Omental fat pad (tissue), 4 donors: Measurements from ENCODE around the gene ZNF157. TPM values are rescaled to one million over a fixed set of nuclear protein-coding genes. Genes with fewer than 3 reads are reported as not detected.

ENCODE experiments used
- ATAC-seq: fragments of 150-250 bp; one replicate; pipeline ENCODE4 v1.9.1; 2016; ENCODE audit warnings: mild to moderate bottlenecking, moderate library complexity; ENCODE audit not compliant: low FRiP score
- DNase-seq: peaks from one replicate; pipeline ENCODE4 v3.0.0-alpha.2; 2019; ENCODE audit warnings: low spot score
- total RNA-seq, 4 donors: library from RNA; depleted of rRNA; stranded (reverse); fragments of >200 nt; gene quantifications; one replicate each; pipeline ENCODE4 v1.1.0, GENCODE V29; 2016
- TF ChIP-seq, protein P1 (sequence below), 3 donors: fragments of 450-650 bp; IDR thresholded peaks; one replicate each; pipeline ENCODE4 v1.5.1; 2016 to 2017; ENCODE audit warnings: antibody characterized with exemption in 3 of 3, mild to moderate bottlenecking in 3 of 3, moderate library complexity in 2 of 3

The ZNF157 gene
- total RNA-seq, 4 donors from 2014 or later = 0.19 to 0.44 TPM; not detected in 2

DNA sequence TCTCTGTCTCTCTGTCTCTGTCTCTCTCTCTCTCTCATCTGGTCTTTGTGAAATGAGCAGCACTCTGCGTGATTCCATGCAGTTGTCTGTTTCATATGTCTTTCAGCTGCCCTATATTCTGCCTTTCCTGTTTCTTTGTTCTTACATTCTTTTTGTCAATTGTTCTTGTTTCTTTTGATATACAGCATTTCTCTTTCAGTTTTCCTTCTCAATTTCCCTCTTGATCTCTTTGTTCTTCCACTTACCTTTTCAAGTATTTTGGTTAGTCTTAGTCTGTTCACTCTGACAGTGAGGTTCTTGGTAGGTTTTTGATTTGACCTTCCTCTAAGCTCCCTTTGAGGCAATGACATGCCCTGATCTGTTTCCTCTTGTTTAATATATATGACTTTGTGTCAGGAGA, 20.4 kb downstream of the ZNF157 start:
- no peak for DNase-seq
- ATAC-seq = no peak
- TF ChIP-seq, protein P1, sequence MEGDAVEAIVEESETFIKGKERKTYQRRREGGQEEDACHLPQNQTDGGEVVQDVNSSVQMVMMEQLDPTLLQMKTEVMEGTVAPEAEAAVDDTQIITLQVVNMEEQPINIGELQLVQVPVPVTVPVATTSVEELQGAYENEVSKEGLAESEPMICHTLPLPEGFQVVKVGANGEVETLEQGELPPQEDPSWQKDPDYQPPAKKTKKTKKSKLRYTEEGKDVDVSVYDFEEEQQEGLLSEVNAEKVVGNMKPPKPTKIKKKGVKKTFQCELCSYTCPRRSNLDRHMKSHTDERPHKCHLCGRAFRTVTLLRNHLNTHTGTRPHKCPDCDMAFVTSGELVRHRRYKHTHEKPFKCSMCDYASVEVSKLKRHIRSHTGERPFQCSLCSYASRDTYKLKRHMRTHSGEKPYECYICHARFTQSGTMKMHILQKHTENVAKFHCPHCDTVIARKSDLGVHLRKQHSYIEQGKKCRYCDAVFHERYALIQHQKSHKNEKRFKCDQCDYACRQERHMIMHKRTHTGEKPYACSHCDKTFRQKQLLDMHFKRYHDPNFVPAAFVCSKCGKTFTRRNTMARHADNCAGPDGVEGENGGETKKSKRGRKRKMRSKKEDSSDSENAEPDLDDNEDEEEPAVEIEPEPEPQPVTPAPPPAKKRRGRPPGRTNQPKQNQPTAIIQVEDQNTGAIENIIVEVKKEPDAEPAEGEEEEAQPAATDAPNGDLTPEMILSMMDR (IDR thresholded peaks at IDR 0.05) = no peak

DNA sequence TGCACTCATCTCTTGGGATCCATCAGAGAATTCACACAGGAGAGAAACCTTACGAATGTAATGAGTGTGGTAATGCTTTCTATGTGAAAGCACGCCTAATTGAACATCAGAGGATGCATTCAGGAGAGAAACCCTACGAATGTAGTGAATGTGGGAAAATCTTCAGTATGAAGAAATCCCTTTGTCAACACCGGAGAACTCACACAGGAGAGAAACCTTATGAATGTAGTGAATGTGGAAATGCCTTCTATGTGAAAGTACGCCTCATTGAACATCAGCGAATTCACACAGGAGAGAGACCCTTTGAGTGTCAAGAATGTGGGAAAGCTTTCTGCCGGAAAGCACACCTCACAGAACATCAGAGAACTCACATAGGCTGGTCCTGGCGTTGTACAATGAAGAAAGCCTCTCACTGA, 42.8 kb downstream of the ZNF157 start:
- ATAC-seq (no peak), DNase-seq (no peak)
- TF ChIP-seq, protein P1 (IDR thresholded peaks at IDR 0.05) = no peak

DNA sequence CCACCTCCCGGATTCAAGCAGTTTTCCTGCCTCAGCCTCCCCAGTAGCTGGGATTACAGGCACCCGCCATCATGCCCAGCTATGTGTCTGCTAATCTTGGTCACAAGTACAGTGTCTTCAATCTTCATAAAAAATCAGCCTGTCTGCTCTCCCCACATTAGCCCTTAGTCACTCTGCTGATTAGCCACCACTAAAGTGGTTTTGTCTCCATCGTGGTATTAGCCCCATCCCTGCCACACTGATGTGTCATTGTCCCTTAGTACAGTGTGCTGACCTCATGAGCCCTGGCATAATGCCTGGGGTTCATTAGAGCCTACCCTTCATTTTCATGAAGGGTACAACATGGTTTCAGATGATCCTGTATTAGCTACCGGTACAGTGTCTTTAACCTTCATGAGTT, 49.9 kb downstream of the ZNF157 start:
- no peak for DNase-seq
- no peak for ATAC-seq
- TF ChIP-seq, protein P1 (IDR thresholded peaks at IDR 0.05) = no peak

DNA sequence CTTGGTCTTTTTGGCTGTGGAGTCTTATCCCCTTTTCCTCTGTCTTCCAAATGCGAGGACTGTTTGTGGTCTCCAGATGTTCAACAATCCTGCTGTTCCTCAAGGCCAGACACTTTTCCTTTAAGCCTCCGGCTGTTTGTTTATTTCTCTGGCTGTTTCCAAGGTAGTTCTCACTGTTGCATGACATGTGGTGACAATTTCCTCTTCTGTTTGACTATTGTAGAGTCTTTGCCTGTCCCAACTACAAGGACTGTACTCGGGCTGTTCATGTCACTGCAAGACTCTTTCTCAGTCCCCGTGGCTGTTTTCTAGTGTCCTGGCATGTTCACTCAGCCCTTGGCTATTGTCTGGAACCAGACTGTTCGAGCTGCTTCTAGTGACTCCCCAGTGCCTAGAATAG, 50.6 kb downstream of the ZNF157 start:
- no peak for ATAC-seq
- no peak for DNase-seq
- TF ChIP-seq, protein P1 (IDR thresholded peaks at IDR 0.05) = no peak

DNA sequence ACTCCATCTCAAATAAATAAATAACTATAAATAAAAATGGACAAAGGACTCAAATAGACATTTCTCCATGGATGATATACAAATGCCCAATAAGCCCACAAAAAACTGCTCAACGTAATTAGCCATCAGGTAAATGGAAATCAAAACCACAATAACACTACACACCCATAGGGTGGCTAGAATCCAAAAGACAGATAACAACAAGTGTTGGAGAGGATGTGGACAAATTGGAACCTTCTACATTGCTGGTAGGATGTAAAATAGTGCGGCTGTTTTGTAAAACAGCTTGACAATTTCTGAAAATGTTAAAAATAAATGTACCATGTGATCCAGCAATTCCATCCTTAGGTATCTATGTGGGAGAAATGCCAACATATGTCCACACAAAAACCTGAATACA, 52.1 kb downstream of the ZNF157 start:
- no peak for ATAC-seq
- no peak for DNase-seq
- TF ChIP-seq, protein P1 (IDR thresholded peaks at IDR 0.05) = no peak

DNA sequence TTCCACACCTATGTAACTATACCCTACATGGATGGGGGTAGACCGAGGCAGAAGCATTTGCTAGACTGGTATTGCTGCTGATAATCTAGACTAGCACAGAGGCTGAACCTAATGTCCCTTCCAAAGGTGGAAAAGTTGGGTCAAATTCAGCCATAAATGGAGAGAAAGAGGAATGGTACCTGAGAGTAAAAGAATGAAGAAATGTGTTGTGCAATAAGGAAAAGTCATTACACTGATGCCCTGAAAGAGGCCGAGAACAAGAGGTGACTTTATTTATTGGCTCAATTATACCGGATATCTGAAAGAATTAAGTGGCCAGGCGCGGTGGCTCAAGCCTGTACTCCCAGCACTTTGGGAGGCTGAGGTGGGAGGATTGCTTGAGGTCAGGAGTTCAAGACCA, 60.5 kb downstream of the ZNF157 start:
- ATAC-seq = no peak

DNA sequence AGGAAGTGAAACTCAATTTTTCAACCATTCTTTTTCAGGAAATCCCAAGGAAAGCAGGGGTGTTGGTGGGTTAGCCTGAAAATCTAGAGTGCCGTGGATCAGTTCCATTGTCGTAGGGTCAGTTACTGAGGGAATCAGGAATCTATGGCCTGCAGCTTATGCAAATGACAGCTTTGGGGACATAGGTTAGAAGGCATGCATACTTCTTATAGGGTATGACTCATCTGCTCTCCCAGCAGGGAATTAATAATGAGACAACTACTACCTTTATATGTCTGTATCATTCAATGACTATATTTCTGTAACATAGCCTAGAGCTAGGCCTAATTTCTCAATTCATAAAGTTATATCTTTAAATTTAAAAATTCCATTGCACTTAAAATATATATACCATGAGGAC, 76.1 kb downstream of the ZNF157 start:
- TF ChIP-seq, protein P1 (IDR thresholded peaks at IDR 0.05) = no peak
- ATAC-seq = no peak
- DNase-seq = no peak

More for the DNA sequence above, 60.5 kb downstream of the ZNF157 start:
- TF ChIP-seq, protein P1 (IDR thresholded peaks at IDR 0.05) = no peak
- DNase-seq = no peak
